Glutamatergic neuron (in vitro differentiated cells): ENCODE measurements around the gene TEX22. TPM values are rescaled to one million over a fixed set of nuclear protein-coding genes. Genes with fewer than 3 reads are reported as not detected.

Source experiments
- DNase-seq: peaks from one replicate; pipeline ENCODE4 v3.0.0; 2022
- H3K27ac Mint-ChIP-seq: one replicate; pipeline ENCODE4 v1.8.0; 2020; ENCODE audit warnings: mild to moderate bottlenecking, mixed read lengths, inconsistent platforms; ENCODE audit not compliant: unreplicated experiment
- H3K27me3 Mint-ChIP-seq: one replicate; pipeline ENCODE4 v1.8.0; 2020; ENCODE audit warnings: mild to moderate bottlenecking, moderate library complexity, mixed read lengths, inconsistent platforms; ENCODE audit not compliant: unreplicated experiment
- H3K36me3 Mint-ChIP-seq: one replicate; pipeline ENCODE4 v1.8.0; 2020; ENCODE audit warnings: mild to moderate bottlenecking, mixed read lengths, inconsistent platforms; ENCODE audit not compliant: unreplicated experiment
- H3K4me1 Mint-ChIP-seq: one replicate; pipeline ENCODE4 v1.8.0; 2020; ENCODE audit warnings: mild to moderate bottlenecking, low read depth, mixed read lengths, inconsistent platforms; ENCODE audit not compliant: unreplicated experiment
- H3K4me3 Mint-ChIP-seq: one replicate; pipeline ENCODE4 v1.8.0; 2020; ENCODE audit warnings: mild to moderate bottlenecking, mixed read lengths, inconsistent platforms; ENCODE audit not compliant: unreplicated experiment
- H3K9me3 Mint-ChIP-seq: one replicate; pipeline ENCODE4 v1.8.0; 2020; ENCODE audit warnings: mild to moderate bottlenecking, moderate library complexity, mixed read lengths, inconsistent platforms; ENCODE audit not compliant: unreplicated experiment
- CTCF ChIP-seq: fragments of 200-600 bp; sonication (generic); IDR thresholded peaks from one replicate; pipeline ENCODE4 v1.5.0; 2021; ENCODE audit not compliant: partially characterized antibody, unreplicated experiment
- total RNA-seq: library from RNA; stranded (reverse); fragmentation: NEBNext Ultra II Directional; extraction: Animal tissue kit (Norgen Biotek cat#: 25700); gene quantifications from one replicate; pipeline ENCODE4 v1.2.1, GENCODE V29; 2021; ENCODE audit not compliant: unreplicated experiment

Gene TEX22
- total RNA-seq, 1 donor from 2014 or later, result 2.7 TPM

GRCh38 chr14:105430565-105430964 is 32.2 kb downstream of the TEX22 start:
- no peak for TF ChIP-seq CTCF
- Mint-ChIP-seq H3K4me1 (peaks cover 13% of the 10 kb centered on the region), H3K36me3 (peaks cover 21% of the 10 kb centered on the region)

GRCh38 chr14:105431256-105431655 is 32.9 kb downstream of the TEX22 start:
- H3K27me3 Mint-ChIP-seq, result peaks cover 3% of the 10 kb centered on the region
- H3K4me1 Mint-ChIP-seq, result peaks cover 10% of the 10 kb centered on the region
- H3K27ac Mint-ChIP-seq, result no peak overlapping the region
- no peak for DNase-seq
- H3K9me3 Mint-ChIP-seq, result peaks cover 12% of the 10 kb centered on the region
- H3K36me3 Mint-ChIP-seq, result peaks cover 26% of the 10 kb centered on the region
- no peak overlapping the region for H3K4me3 Mint-ChIP-seq
- TF ChIP-seq CTCF, result no peak

More at GRCh38 chr14:105430565-105430964, 32.2 kb downstream of the TEX22 start:
- Mint-ChIP-seq H3K9me3 (peaks cover 8% of the 10 kb centered on the region), H3K4me3 (no peak overlapping the region), H3K27ac (no peak overlapping the region), H3K27me3 (peaks cover 3% of the 10 kb centered on the region)
- DNase-seq, result no peak

GRCh38 chr14:105432657-105433056 is 34.3 kb downstream of the TEX22 start:
- Mint-ChIP-seq H3K36me3 (peaks cover 20% of the 10 kb centered on the region), H3K27ac (no peak overlapping the region), H3K9me3 (peaks cover 10% of the 10 kb centered on the region)

GRCh38 chr14:105433161-105433605 is 34.8 kb downstream of the TEX22 start:
- no peak for DNase-seq
- TF ChIP-seq CTCF, result no peak
- no peak overlapping the region for H3K4me3 Mint-ChIP-seq
- no peaks in the 10 kb centered on the region for H3K4me1 Mint-ChIP-seq
- H3K36me3 Mint-ChIP-seq, result peaks cover 20% of the 10 kb centered on the region
- H3K27ac Mint-ChIP-seq, result no peak overlapping the region
- H3K9me3 Mint-ChIP-seq, result peaks cover 10% of the 10 kb centered on the region
- H3K27me3 Mint-ChIP-seq, result no peaks in the 10 kb centered on the region

More at GRCh38 chr14:105432657-105433056, 34.3 kb downstream of the TEX22 start:
- DNase-seq, result no peak
- Mint-ChIP-seq H3K27me3 (no peaks in the 10 kb centered on the region), H3K4me3 (no peak overlapping the region), H3K4me1 (no peaks in the 10 kb centered on the region)
- TF ChIP-seq CTCF, result no peak

- peaks cover 10% of the 10 kb centered on the region for H3K9me3 Mint-ChIP-seq
- peaks cover 15% of the 10 kb centered on the region for H3K36me3 Mint-ChIP-seq
- H3K27me3 Mint-ChIP-seq, result peaks cover 2% of the 10 kb centered on the region
- no peak overlapping the region for H3K27ac Mint-ChIP-seq
- peaks cover 4% of the 10 kb centered on the region for H3K4me1 Mint-ChIP-seq
- no peak overlapping the region for H3K4me3 Mint-ChIP-seq
- DNase-seq, result no peak
- TF ChIP-seq CTCF, result no peak
Observed at GRCh38 chr14:105436402-105436801, 38.1 kb downstream of the TEX22 start.
